Neural cell (in vitro differentiated cells): ENCODE results near the gene RAD51B. TPM values are rescaled to one million over a fixed set of nuclear protein-coding genes. Genes with fewer than 3 reads are reported as not detected.

Source experiments
- H2AFZ ChIP-seq: fragments of 200-600, 300-800 bp; sonication (generic), shearing (Covaris generic); 2 replicates; pipeline ENCODE4 v1.6.0; 2014; ENCODE audit warnings: low read depth, mild to moderate bottlenecking, antibody characterized with exemption, low read length, moderate library complexity
- H3F3A ChIP-seq: fragments of 200-600 bp; shearing (Covaris generic); 2 replicates; pipeline ENCODE4 v1.6.1; 2016; ENCODE audit warnings: mild to moderate bottlenecking, moderate library complexity, mixed read lengths, antibody characterized with exemption, low read length; ENCODE audit not compliant: insufficient read depth, poor library complexity, severe bottlenecking
- H3K27ac ChIP-seq: fragments of 200-600, 300-800 bp; sonication (generic), shearing (Covaris generic); 2 replicates; pipeline ENCODE4 v1.5.1; 2014; ENCODE audit warnings: mild to moderate bottlenecking, low read length, moderate library complexity
- H3K27me3 ChIP-seq: fragments of 300-800, 200-600 bp; sonication (generic), shearing (Covaris generic); 2 replicates; pipeline ENCODE4 v1.6.0; 2014; ENCODE audit warnings: mild to moderate bottlenecking, low read depth, low read length, moderate library complexity; ENCODE audit not compliant: insufficient read depth
- H3K36me3 ChIP-seq: fragments of 300-800, 200-600 bp; sonication (generic), shearing (Covaris generic); 2 replicates; pipeline ENCODE4 v1.5.1; 2014; ENCODE audit warnings: mild to moderate bottlenecking, antibody characterized with exemption, low read length, moderate library complexity; ENCODE audit not compliant: insufficient read depth
- H3K4me2 ChIP-seq: fragments of 300-800, 200-600 bp; sonication (generic), shearing (Covaris generic); 2 replicates; pipeline ENCODE4 v1.6.0; 2014; ENCODE audit warnings: mild to moderate bottlenecking, low read length
- H3K4me3 ChIP-seq: fragments of 300-800, 200-600 bp; sonication (generic), shearing (Covaris generic); 2 replicates; pipeline ENCODE4 v1.5.1; 2014; ENCODE audit warnings: mild to moderate bottlenecking, low read length, moderate library complexity
- H3K79me2 ChIP-seq: fragments of 200-600 bp; shearing (Covaris generic); replicated peaks from 2 replicates; pipeline ENCODE4 v1.6.0; 2014; ENCODE audit warnings: mild to moderate bottlenecking, low read length, moderate library complexity; ENCODE audit not compliant: insufficient read depth
- H3K9ac ChIP-seq: fragments of 300-800, 200-600 bp; sonication (generic), shearing (Covaris generic); 2 replicates; pipeline ENCODE4 v1.6.1; 2016; ENCODE audit warnings: mild to moderate bottlenecking, low read length, mixed read lengths
- H3K9me2 ChIP-seq: fragments of 200-600 bp; shearing (Covaris generic); 2 replicates; pipeline ENCODE4 v1.6.1; 2016; ENCODE audit warnings: mild to moderate bottlenecking, low read length, mixed read lengths; ENCODE audit not compliant: insufficient read depth
- H3K9me3 ChIP-seq: fragments of 200-600, 300-800 bp; sonication (generic), shearing (Covaris generic); 2 replicates; pipeline ENCODE4 v1.6.1; 2016; ENCODE audit warnings: mild to moderate bottlenecking, mixed run types, low read length, moderate library complexity, mixed read lengths
- H4K20me1 ChIP-seq: fragments of 200-600 bp; shearing (Covaris generic); 2 replicates; pipeline ENCODE4 v1.6.1; 2016; ENCODE audit warnings: mild to moderate bottlenecking, mixed run types; ENCODE audit not compliant: insufficient read depth
- CTCF ChIP-seq: fragments of 450-650 bp; IDR thresholded peaks from 2 replicates; pipeline ENCODE4 v1.5.1; 2014; ENCODE audit warnings: antibody characterized with exemption, mild to moderate bottlenecking, moderate library complexity; ENCODE audit not compliant: poor library complexity, severe bottlenecking
- EP300 ChIP-seq: fragments of 450-650 bp; conservative IDR thresholded peaks from 2 replicates; pipeline ENCODE4 v1.6.1; 2014; ENCODE audit warnings: antibody characterized with exemption, mild to moderate bottlenecking, moderate library complexity; ENCODE audit not compliant: poor library complexity, severe bottlenecking
- EZH2 ChIP-seq: fragments of 200-600, 300-800 bp; shearing (Covaris generic), sonication (generic); IDR thresholded peaks from 2 replicates; pipeline ENCODE4 v1.6.1; 2014; ENCODE audit warnings: antibody characterized with exemption, low read length, borderline replicate concordance, mild to moderate bottlenecking; ENCODE audit not compliant: insufficient read depth, poor library complexity, severe bottlenecking
- MXI1 ChIP-seq: fragments of 450-650 bp; conservative IDR thresholded peaks from 2 replicates; pipeline ENCODE4 v1.6.1; 2014; ENCODE audit warnings: antibody characterized with exemption, mild to moderate bottlenecking; ENCODE audit not compliant: poor library complexity, severe bottlenecking
- POLR2AphosphoS5 ChIP-seq: IDR thresholded peaks from 2 replicates; pipeline ENCODE4 v1.6.1; 2012
- RAD21 ChIP-seq: fragments of 450-650 bp; conservative IDR thresholded peaks from 2 replicates; pipeline ENCODE4 v1.6.1; 2014; ENCODE audit warnings: antibody characterized with exemption, mild to moderate bottlenecking, moderate library complexity
- REST ChIP-seq: IDR thresholded peaks from 2 replicates; pipeline ENCODE4 v1.6.1; 2012; ENCODE audit warnings: borderline replicate concordance
- SMC3 ChIP-seq: fragments of 450-650 bp; conservative IDR thresholded peaks from 2 replicates; pipeline ENCODE4 v1.6.1; 2014; ENCODE audit warnings: antibody characterized with exemption, mild to moderate bottlenecking, moderate library complexity; ENCODE audit not compliant: poor library complexity
- TAF1 ChIP-seq: IDR thresholded peaks from 2 replicates; pipeline ENCODE4 v1.6.1; 2012; ENCODE audit warnings: low read depth
- polyA plus RNA-seq: library from polyadenylated mRNA; depleted of rRNA; stranded (reverse); fragments of >200 nt; gene quantifications from 2 replicates; pipeline ENCODE4 v1.2.3, GENCODE V29; 2014

The RAD51B gene
- polyA plus RNA-seq, 1 donor from 2014 or later: 3.1 TPM

- Histone ChIP-seq H3K9me2 (no peaks in the 10 kb centered on the region), H4K20me1 (no peaks in the 10 kb centered on the region), H3K4me2 (no peak overlapping the region), H3K27ac (no peak overlapping the region), H3K9ac (no peak overlapping the region), H3K36me3 (no peaks in the 10 kb centered on the region), H2AFZ (no peak overlapping the region), H3K27me3 (no peaks in the 10 kb centered on the region), H3K79me2 (no peaks in the 10 kb centered on the region), H3K4me3 (no peak overlapping the region), H3F3A (no peaks in the 10 kb centered on the region), H3K9me3 (no peaks in the 10 kb centered on the region)
- no peak for TF ChIP-seq TAF1
These were observed 318.4 kb downstream of the RAD51B start for GRCh38 chr14:68137704-68138619.

GRCh38 chr14:68139431-68140075 is 320.0 kb downstream of the RAD51B start:
- no peak overlapping the region for H3K4me2 ChIP-seq
- no peak overlapping the region for H3K9ac ChIP-seq
- H3F3A ChIP-seq: no peaks in the 10 kb centered on the region
- no peaks in the 10 kb centered on the region for H4K20me1 ChIP-seq
- TF ChIP-seq MXI1 (no peak), REST (no peak), TAF1 (no peak), RAD21 (no peak), EP300 (no peak), EZH2 (no peak), POLR2AphosphoS5 (no peak), CTCF (no peak), SMC3 (no peak)
- no peak overlapping the region for H2AFZ ChIP-seq
- no peaks in the 10 kb centered on the region for H3K9me2 ChIP-seq
- H3K4me3 ChIP-seq: no peak overlapping the region
- H3K27me3 ChIP-seq: no peaks in the 10 kb centered on the region
- H3K9me3 ChIP-seq: no peaks in the 10 kb centered on the region
- no peaks in the 10 kb centered on the region for H3K36me3 ChIP-seq
- no peak overlapping the region for H3K27ac ChIP-seq
- no peaks in the 10 kb centered on the region for H3K79me2 ChIP-seq
